GM12878 (cell line): Measurements from ENCODE around the gene TMEM72.

Experiments
- CBX3 ChIP-seq: fragments of 200-600 bp; sonication (generic); IDR thresholded peaks from 2 replicates; pipeline ENCODE4 v1.6.1; 2016; ENCODE audit warnings: low read depth, borderline replicate concordance
- FOXM1 ChIP-seq: IDR thresholded peaks from 2 replicates; pipeline ENCODE4 v1.6.1; 2012; ENCODE audit warnings: low read depth, mild to moderate bottlenecking, inconsistent platforms, low read length, moderate library complexity
- SIN3A ChIP-seq: IDR thresholded peaks from 2 replicates; pipeline ENCODE4 v1.6.1; 2012; ENCODE audit warnings: low read depth, low read length, improper control_type of control experiment

DNA sequence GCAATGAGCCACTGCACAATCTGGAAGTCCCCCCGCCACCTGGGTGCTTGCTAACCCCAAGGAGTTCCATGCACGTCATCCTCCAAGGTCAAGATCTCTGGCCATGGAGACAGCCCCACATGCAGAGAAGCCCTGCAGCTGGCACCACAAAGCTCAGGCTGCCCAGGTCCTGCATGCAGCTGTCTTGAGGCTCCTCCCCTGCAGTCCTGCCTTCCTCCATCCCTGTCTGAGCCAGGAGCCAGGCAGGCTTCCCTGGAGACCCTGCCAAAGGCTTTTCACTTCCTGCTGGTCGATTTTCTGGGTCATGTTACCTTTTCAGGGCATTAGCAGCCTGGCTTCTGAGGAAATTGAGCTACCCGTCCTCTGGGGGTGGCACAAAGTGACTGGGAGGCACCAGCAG is 12.5 kb upstream of the TMEM72 start:
- no peak for TF ChIP-seq FOXM1
- no peak for TF ChIP-seq SIN3A
- no peak for TF ChIP-seq CBX3
